ENCODE results near the gene PRR14. TPM values are rescaled to one million over a fixed set of nuclear protein-coding genes. Genes with fewer than 3 reads are reported as not detected.
"Not testable (repeated sequence)": the region's sequence is repeated elsewhere in the genome, so short reads cannot be mapped to it uniquely, and the experiment has no call there.

The PRR14 gene
- total and polyA plus RNA-seq, 2 of the 8 experiments (the other 6 are each of a cell fraction or from before 2014, with no cell fraction given) = 3.6 to 16.1 TPM

DNA sequence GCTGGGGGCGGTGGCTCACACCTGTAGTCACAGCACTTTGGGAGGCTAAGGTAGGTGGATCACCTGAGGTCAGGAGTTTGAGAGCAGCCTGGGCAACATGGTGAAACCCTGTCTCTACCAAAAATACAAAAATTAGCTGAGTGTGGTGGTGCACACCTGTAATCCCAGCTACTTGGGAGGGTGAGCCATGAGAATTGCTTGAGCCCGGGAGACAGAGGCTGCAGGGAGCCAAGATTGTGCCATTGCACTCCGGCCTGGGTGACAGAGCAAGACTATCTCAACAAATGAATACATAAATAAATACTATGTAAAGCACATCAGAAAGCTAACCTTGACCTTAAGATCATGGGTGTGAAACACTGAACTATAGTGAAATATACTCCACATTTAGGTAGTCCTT is 45.9 kb downstream of the PRR14 start:
- not testable (repeated sequence) for H3K4me1 ChIP-seq (replicated peaks in 1 of 4; ENCODE audit: control insufficient read depth in 3 of 4, insufficient read depth in 4 of 4, low read length in 3 of 4); H2BK12ac ChIP-seq (ENCODE audit: low read depth, low read length); H2BK5ac ChIP-seq (ENCODE audit: low read depth, low read length); H2AFZ ChIP-seq (ENCODE audit: low read length); H3K56ac ChIP-seq (replicated peaks; ENCODE audit: insufficient read length, low read depth, low read length); H2AK5ac ChIP-seq (ENCODE audit: low read depth, low read length); H3K9me3 ChIP-seq (ENCODE audit: insufficient read depth in 2 of 2, low read depth in 1 of 2, low read length in 1 of 2); H4K8ac ChIP-seq (ENCODE audit: extremely low read depth, insufficient read depth, low read length); H3K14ac ChIP-seq (ENCODE audit: insufficient read length); H3K27ac ChIP-seq (ENCODE audit: low read depth, low read length); H4K5ac ChIP-seq (ENCODE audit: insufficient read length, low read depth, low read length); H3K9ac ChIP-seq (replicated peaks in 1 of 4; ENCODE audit: extremely low read depth in 1 of 4, low read depth in 3 of 4, low read length in 3 of 4); DNase-seq (ENCODE audit: low read depth in 1 of 2, low spot score in 2 of 2); H4K91ac ChIP-seq (replicated peaks; ENCODE audit: insufficient read length, low read length); H3K23me2 ChIP-seq (ENCODE audit: low read depth, low read length); H3K18ac ChIP-seq (ENCODE audit: extremely low read depth, low read length); H2BK20ac ChIP-seq (ENCODE audit: low read length); H2BK120ac ChIP-seq (replicated peaks; ENCODE audit: low read depth, low read length); H3K4me2 ChIP-seq (ENCODE audit: insufficient read depth in 1 of 2, low read depth in 2 of 2, low read length in 2 of 2); H3K23ac ChIP-seq (ENCODE audit: insufficient read length); H3K4me3 ChIP-seq (ENCODE audit: extremely low read depth in 1 of 4, insufficient read depth in 2 of 4, low read depth in 3 of 4, low read length in 4 of 4); FAIRE-seq; H2BK15ac ChIP-seq (ENCODE audit: low read length); H3K4ac ChIP-seq (replicated peaks; ENCODE audit: insufficient read length, low read depth, low read length); H3K79me1 ChIP-seq (ENCODE audit: low read depth, low read length)
- Histone ChIP-seq H3K36me3 (ENCODE audit: control insufficient read depth in 2 of 4, insufficient read depth in 4 of 4, low read length in 3 of 4) (peaks cover 7 to 17% (median 10%) of the 10 kb centered on the region in 4 experiments; a peak in 7 of 8 replicates), H4K20me1 (replicated peaks in 1 of 2; ENCODE audit: control insufficient read depth in 1 of 2, insufficient read depth in 2 of 2, low read length in 2 of 2) (peaks cover 7 to 25% of the 10 kb centered on the region in 2 experiments), H3K79me2 (ENCODE audit: control insufficient read depth in 1 of 2, insufficient read depth in 2 of 2, low read length in 2 of 2) (peaks cover 0 to 27% of the 10 kb centered on the region in 2 experiments; a peak in 3 of 4 replicates), H3K27me3 (replicated peaks in 1 of 4; ENCODE audit: control insufficient read depth in 3 of 4, extremely low read depth in 1 of 4, insufficient read depth in 3 of 4, low read length in 3 of 4) (peaks cover 28 to 53% (median 42%) of the 10 kb centered on the region in 4 experiments)
- 87% methylated on average over 3 of the region's 3 CpGs; no CpG with 5 or more reads in 1 of the 2 experiments for WGBS, 2 experiments (ENCODE audit: extremely low coverage in 1 of 2, insufficient coverage in 1 of 2, insufficient read length in 1 of 2, insufficient replicate concordance in 2 of 2, low coverage in 1 of 2, low lambda C conversion rate in 2 of 2, missing lambda C conversion rate in 1 of 2)
- ChIA-PET POLR2A (ENCODE audit: partially characterized antibody) (interaction anchor here (1.2 to 2.7 kb wide), 8 partner anchors 10 to 185 kb away, joined by 3 to 14 read pairs (median 6); partner anchors contain the start of gene FBRS), CTCF (ENCODE audit: partially characterized antibody) (interaction anchor here (0.6 to 6.6 kb wide), 8 partner anchors 10 to 571 kb away, joined by 3 to 48 read pairs (median 4); partner anchors contain the start of genes FBRS and PRR14)

All from H1 (cell line).